C4-2B (cell line): ENCODE measurements around the gene SDHAF2.

Experiments used
- ZFX ChIP-seq: fragments of 450-650 bp; IDR thresholded peaks from 2 replicates; pipeline ENCODE4 v1.6.1; 2017
- TF ChIP-seq, protein P1 (sequence below): fragments of 450-650 bp; conservative IDR thresholded peaks from 2 replicates; pipeline ENCODE4 v1.5.1; 2017; ENCODE audit warnings: mild to moderate bottlenecking

DNA sequence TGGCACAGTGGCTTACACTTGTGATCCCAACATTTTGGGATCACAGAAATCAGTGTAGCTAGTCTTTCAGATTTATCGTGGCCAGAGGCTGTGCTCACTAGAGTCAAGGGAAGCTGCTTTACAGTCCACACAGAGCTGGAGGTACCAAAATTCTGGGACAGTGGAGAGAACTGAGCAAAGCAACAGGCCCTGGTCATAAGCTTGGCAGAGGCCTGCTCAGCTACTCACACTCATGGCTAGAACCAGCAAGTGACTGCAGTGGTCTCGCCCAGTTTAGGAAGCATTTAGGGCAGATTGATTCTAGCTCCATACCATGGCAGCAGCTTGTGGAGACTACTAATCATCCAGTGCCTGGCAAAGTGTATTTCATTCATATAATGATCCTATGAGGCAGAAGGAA lies 28.8 kb upstream of the SDHAF2 start:
- TF ChIP-seq, protein P1, sequence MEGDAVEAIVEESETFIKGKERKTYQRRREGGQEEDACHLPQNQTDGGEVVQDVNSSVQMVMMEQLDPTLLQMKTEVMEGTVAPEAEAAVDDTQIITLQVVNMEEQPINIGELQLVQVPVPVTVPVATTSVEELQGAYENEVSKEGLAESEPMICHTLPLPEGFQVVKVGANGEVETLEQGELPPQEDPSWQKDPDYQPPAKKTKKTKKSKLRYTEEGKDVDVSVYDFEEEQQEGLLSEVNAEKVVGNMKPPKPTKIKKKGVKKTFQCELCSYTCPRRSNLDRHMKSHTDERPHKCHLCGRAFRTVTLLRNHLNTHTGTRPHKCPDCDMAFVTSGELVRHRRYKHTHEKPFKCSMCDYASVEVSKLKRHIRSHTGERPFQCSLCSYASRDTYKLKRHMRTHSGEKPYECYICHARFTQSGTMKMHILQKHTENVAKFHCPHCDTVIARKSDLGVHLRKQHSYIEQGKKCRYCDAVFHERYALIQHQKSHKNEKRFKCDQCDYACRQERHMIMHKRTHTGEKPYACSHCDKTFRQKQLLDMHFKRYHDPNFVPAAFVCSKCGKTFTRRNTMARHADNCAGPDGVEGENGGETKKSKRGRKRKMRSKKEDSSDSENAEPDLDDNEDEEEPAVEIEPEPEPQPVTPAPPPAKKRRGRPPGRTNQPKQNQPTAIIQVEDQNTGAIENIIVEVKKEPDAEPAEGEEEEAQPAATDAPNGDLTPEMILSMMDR, result no peak
- TF ChIP-seq ZFX, result no peak
